ENCODE data around the gene OR4D10.

DNA sequence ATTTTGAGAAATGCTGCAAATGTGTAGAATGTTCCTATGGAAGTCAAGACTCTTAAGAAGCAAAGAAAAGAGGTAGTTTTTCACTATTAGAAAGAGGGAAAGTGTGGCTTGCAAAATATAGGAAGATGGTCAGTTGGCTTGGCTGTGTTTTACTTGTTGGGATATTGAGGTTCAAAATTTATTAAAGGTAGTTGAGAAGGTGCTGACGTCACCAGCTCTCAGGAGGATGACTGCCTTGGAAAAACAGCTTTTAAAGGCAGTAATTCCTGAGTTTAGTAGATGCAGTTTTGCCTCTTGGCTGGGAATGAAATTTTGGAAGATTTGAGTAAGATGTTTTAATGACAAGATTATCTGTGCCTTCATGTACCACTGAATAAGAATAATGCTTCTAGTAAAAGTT, 38.6 kb downstream of the OR4D10 start:
- no peak for TF ChIP-seq POLR2AphosphoS5 (IDR thresholded peaks at IDR 0.05; ENCODE audit: low read depth, low read length)
- TF ChIP-seq POLR2A (IDR thresholded peaks at IDR 0.05; ENCODE audit: control extremely low read depth in 1 of 2, low read depth in 2 of 2, low read length in 2 of 2) = no peak
- TF ChIP-seq EZH2 (IDR thresholded peaks at IDR 0.05; ENCODE audit: low read depth, low read length, severe bottlenecking) = no peak
- TF ChIP-seq, protein P1, sequence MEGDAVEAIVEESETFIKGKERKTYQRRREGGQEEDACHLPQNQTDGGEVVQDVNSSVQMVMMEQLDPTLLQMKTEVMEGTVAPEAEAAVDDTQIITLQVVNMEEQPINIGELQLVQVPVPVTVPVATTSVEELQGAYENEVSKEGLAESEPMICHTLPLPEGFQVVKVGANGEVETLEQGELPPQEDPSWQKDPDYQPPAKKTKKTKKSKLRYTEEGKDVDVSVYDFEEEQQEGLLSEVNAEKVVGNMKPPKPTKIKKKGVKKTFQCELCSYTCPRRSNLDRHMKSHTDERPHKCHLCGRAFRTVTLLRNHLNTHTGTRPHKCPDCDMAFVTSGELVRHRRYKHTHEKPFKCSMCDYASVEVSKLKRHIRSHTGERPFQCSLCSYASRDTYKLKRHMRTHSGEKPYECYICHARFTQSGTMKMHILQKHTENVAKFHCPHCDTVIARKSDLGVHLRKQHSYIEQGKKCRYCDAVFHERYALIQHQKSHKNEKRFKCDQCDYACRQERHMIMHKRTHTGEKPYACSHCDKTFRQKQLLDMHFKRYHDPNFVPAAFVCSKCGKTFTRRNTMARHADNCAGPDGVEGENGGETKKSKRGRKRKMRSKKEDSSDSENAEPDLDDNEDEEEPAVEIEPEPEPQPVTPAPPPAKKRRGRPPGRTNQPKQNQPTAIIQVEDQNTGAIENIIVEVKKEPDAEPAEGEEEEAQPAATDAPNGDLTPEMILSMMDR (IDR thresholded peaks at IDR 0.05; ENCODE audit: control extremely low read depth in 1 of 3, insufficient read depth in 1 of 3, low read depth in 1 of 3, low read length in 3 of 3) = no peak
- TF ChIP-seq RNF2 (IDR thresholded peaks at IDR 0.05; ENCODE audit: borderline replicate concordance, low read depth, low read length, missing control alignments, poor library complexity, severe bottlenecking) = no peak
- no peak for TF ChIP-seq ZNF274 (IDR thresholded peaks at IDR 0.05; ENCODE audit: borderline replicate concordance, extremely low read depth, low read length)
- TF ChIP-seq SP1 (IDR thresholded peaks at IDR 0.05; ENCODE audit: low read depth, low read length) = no peak
